GM19025 (cell line): ENCODE data around the gene HGF.
"Not testable (repeated sequence)": the region's sequence is repeated elsewhere in the genome, so short reads cannot be mapped to it uniquely, and the experiment has no call there.

ENCODE experiments used
- ATAC-seq: cut with Tn5 transposase; IDR thresholded peaks from one replicate; pipeline ENCODE4 v1.9.1; 2021; ENCODE audit warnings: mild to moderate bottlenecking, low read depth, moderate library complexity; ENCODE audit not compliant: unreplicated experiment

HGF gene

GRCh38 chr7:81769891-81770727 lies at the start of gene HGF:
TSS of gene HGF (minus strand) at chr7:81770047. CDS start at chr7:81769971, 76 bp downstream.
- no peak for ATAC-seq

DNA sequence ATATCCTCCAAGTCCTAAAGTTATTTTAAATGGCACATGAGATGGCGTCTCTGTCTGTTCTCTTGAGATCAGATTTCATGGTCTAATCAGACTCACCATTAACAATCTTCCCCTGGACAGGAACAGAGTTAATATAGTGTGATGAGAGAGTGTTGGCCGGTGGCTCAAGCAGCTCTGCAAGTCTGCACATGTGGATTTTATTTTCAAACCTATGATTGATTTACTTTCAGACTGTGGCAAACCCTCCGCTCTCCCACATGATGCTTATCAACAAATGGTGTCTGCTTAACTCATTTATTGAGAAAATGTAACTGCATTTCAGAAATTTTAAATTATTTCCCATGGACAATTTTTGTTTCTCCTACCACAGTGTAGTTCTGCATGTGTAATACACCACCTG lies 46.5 kb upstream of the HGF start:
- no peak for ATAC-seq

DNA sequence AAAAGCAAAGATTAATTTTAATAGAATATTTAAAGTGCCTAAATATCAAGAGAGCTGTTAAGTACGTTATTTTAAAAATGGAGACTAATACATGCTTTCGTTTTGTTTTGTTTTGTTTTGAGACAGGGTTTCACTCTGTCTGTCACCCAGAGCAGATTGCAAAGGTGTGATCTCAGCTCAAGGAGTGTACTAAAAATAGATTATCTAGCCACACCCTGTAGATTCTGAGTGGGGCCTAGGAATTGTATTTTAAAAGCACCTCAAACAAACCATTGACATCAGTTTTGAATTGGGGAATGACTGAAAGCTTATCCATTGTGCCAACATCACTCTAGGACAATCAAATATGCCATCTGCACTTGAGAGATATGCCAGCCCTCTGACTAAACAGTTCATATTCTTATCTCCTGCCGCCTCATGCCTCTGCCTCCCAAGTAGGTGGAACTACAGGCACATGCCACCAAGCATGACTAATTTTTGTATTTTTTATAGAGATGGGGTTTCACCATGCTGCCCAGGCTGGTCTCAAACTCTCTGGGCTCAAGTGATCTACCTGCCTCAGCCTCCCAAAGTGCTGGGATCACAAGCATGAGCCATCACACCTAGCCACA lies 43.1 kb upstream of the HGF start:
- peak; percentile 94 for ATAC-seq

DNA sequence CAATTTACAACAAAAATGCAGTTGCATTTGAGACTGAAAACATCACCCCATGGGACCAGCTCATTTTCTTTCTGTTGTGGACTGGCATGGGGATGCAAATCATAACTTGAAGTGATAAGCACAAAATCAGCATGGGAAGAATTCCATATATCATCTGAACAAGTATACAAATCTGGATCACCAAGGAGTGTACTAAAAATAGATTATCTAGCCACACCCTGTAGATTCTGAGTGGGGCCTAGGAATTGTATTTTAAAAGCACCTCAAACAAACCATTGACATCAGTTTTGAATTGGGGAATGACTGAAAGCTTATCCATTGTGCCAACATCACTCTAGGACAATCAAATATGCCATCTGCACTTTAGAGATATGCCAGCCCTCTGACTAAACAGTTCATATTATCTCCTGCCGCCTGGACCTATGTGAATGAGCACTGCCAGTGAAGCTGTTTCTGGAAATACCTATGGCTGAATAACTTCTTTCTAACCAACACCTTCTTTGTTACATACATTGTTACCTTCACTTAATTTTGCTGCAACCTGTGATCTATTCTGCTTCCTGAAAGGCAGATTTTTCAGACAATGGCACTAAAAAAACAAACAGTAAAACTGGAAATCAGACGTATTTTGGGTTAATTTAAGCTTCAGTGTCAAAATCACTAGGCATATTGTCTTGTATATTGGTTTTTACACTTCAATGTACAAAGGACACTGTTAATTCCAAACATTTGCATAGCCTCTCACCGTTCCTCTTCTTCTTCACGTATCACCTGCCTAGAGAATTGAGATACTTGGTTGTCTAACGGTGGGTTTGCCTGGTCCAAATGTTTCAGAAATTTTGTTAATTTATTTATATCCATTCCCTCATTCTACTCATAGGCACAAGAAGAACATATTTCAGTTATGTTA lies 42.4 kb upstream of the HGF start:
- ATAC-seq: peak; percentile 32

- no peak for ATAC-seq
Observed at GRCh38 chr7:81810476-81811155, 40.8 kb upstream of the HGF start.

GRCh38 chr7:81808310-81808709 lies 38.5 kb upstream of the HGF start:
- ATAC-seq: not testable (repeated sequence)

DNA sequence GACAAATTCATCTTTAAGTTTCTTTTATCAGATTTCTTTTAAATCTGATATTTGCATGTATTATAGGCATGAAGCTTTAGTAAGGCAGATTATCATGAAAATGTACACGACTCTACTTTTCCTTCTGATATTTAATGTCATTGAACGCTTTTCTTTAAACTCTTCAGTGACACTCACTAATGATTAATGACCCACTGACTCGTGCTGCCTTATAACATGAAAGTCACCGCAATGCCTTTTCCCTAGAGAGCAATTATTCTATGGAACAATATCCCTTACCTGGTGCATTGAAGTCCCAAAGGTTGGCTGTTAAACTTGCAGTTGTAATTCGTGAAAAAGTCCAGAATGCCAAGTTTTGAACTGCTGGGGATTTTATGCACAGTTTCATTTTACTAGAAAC lies 33.4 kb upstream of the HGF start:
- no peak for ATAC-seq

GRCh38 chr7:81802251-81802650 lies 32.4 kb upstream of the HGF start:
- no peak for ATAC-seq

GRCh38 chr7:81801532-81801931 lies 31.7 kb upstream of the HGF start:
- ATAC-seq: no peak

DNA sequence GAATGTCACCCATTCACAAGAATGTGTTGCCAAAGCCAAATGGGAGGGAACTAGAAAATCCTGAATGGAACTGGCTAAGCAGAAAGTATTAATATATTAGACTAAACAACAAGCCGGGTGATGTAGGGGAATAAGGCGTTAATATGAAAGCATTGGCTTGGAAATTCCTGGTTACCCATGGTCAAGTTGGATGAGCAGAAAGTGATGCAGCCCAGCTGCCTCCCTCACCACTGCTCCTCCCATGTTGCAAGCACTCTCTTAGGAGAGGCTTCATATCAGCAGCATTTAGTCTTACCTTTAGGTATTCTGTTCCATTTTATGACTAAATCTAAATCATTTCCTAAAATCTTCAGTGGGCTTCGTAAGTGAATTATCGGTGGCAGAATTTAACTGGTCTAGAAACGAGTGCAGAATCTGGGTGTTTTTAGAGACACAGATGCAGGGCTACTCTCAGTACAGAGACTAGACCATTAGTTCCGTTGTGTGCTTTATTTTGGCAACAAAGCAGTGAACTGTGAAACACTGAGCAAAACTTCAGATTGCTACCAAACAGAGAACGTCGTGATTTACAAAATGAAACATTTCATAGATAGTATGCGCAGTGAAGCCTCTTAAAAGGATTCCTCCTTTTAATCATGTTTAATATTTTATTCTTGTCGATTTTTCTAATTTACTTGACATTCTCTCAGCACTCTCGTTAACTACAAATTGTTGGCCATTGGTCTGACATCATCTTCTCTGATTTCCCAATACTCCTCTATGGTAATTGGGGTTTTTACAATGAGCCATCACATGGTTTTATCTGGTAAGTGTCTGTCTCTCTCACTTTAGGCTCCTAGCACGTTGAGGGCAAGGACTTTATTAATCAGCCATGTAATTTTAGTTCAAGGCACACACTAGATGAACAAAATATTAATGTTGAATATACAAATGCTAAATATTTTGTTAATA lies 22.0 kb upstream of the HGF start:
- no peak for ATAC-seq

DNA sequence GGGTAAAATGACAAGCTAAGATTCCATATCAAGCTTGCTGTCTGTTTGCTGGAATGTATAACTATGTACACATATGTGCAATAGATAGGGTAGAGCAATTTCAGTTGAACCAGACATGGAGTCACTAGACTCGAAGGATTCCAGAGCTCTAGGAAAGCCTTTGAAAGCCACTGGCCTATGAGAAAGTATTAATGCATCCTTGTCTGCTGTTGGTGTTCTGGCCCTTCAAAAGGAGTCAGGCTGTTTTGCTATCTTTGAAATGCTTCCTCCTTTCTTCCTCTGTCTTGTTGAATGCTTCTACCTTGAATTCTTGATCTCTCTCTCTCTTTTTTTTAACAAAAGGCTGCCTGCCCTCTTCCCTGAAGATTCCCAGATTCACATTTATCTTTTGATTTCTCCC lies 20.8 kb upstream of the HGF start:
- no peak for ATAC-seq

DNA sequence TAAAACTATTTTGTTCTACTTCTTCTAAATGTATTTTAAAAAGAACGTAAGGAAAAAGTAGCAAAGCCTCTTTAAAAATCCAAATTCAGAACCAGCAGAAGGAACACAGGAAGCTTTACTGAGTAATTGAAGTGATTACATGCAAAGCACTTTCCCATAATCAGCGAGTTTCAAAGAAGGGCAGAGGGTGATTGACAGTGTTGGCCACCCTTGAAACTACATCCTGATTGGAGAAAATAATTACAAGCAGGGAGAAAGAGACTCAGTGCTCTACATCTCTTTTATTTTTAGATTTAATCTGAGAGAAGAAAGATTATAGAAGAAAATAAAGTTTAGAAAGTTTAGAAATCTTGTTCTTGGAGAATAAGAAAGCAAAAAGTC lies 20.3 kb upstream of the HGF start:
- no peak for ATAC-seq

DNA sequence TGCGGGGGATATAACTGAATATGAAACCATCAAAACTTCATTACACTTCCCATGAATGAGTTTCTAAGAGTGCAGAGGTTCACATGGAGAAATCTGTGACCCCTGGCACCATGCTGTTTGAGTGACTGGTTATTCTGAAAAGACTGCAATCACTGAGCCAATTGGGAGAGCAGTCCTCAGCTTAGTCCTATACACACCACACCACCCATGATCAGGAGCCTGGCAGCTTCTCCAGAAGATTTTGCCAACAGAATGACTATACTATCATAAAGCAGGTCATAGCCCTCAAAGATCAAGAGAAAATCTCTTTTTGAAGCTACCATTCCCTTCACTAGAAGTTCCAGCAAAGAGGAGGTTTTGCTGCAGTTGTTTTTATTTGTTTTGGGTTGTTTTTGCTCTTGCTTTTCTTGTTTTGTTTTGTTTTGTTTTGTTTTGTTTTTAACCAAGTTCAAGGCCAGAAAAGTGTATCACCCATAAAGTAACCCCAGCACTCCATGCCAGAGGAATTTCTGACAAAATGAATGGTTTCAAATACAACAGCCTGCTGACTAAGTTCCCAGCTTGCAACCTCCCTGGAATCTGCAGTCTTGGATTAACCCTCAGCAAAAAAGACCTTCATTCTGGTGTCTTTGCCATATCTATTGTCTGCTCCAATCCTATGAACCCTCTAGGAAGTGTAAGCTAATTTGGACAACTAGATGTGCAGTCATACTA lies 19.7 kb upstream of the HGF start:
- no peak for ATAC-seq

GRCh38 chr7:81788246-81788645 lies 18.4 kb upstream of the HGF start:
- no peak for ATAC-seq

DNA sequence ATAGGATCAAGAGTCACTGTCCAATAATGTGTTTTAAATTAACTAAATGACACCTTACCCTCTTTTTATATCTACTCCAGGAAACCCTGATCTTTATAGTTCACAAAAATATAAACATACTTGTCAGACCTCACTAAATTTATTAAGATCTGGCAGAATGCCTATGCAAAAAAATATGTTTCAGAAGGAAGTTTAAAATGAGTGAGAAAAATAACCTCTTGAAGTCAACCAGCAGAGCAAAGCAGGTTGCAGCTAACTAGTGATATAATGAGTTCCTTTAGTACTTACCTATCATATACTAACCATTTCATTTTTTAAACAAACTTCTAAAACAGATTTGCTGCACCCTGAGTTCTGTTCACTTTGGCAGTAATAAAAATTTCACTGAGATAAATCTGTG lies 14.0 kb upstream of the HGF start:
- no peak for ATAC-seq

- no peak for ATAC-seq
Observed at GRCh38 chr7:81780914-81781693, 11.3 kb upstream of the HGF start.

- no peak for ATAC-seq
Observed at GRCh38 chr7:81779706-81780105, 9.9 kb upstream of the HGF start.

DNA sequence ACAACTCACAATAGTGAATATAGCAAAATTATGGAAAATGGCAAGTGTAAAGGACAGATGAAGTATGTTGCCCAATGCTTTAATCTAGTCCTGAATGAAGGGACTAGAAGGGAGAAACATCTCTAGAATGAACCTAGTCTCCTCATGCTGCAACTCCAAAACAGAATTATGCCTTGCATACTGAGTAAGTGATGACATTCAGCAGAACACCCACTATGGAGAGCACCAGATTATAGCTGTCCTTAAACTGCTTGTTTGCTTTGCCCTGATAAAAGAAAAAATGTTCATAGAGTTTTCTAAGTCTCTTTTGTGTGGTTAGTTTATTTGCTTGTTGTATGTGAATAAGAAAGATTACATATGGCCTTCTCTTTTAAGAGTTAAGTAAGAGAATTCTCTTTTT lies 7.8 kb upstream of the HGF start:
- no peak for ATAC-seq
